Prostate gland (tissue), 2 donors: Measurements from ENCODE around the gene LMOD2.

ENCODE experiments used
- POLR2AphosphoS5 ChIP-seq: sonication (generic); formaldehyde crosslinking; IDR thresholded peaks from one replicate; pipeline ENCODE4 v1.6.1; 2017; ENCODE audit warnings: antibody characterized with exemption
- TF ChIP-seq, protein P1 (sequence below), 4 experiments: fragments of 200-600 bp in 2 of 4; fragments of 450-650 bp in 2 of 4; sonication (generic) in 2 of 4; IDR thresholded peaks; 1 replicate in 3 of 4; 2 replicates in 1 of 4; pipeline ENCODE4 v1.5.1; 2016 to 2019; ENCODE audit warnings: antibody characterized with exemption in 4 of 4, mild to moderate bottlenecking in 2 of 4, moderate library complexity in 2 of 4

DNA sequence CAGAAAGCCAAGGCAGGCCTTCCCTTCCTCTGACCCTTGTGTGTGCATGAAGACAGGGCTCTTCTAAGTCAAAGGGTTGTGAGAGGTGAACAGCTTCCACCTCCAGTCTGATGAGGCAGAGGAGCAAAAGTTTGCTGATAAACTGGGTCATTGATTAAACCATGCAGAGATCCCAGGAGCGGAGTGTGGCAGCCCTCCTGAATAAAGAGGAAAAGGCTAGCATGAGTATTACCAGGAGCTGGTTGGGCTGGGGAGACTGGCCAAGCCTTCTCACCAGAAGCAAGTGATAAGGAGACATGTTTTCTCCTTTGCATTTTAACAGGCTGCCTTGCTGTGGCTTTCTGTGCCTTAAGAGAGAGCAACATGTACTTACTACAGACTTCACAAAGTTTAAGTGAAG, 10.2 kb downstream of the LMOD2 start:
- TF ChIP-seq, protein P1, sequence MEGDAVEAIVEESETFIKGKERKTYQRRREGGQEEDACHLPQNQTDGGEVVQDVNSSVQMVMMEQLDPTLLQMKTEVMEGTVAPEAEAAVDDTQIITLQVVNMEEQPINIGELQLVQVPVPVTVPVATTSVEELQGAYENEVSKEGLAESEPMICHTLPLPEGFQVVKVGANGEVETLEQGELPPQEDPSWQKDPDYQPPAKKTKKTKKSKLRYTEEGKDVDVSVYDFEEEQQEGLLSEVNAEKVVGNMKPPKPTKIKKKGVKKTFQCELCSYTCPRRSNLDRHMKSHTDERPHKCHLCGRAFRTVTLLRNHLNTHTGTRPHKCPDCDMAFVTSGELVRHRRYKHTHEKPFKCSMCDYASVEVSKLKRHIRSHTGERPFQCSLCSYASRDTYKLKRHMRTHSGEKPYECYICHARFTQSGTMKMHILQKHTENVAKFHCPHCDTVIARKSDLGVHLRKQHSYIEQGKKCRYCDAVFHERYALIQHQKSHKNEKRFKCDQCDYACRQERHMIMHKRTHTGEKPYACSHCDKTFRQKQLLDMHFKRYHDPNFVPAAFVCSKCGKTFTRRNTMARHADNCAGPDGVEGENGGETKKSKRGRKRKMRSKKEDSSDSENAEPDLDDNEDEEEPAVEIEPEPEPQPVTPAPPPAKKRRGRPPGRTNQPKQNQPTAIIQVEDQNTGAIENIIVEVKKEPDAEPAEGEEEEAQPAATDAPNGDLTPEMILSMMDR (IDR thresholded peaks at IDR 0.05): no peak
- TF ChIP-seq POLR2AphosphoS5: no peak
